SKM-1 (cell line): Measurements from ENCODE around the gene LMTK2.

ENCODE experiments used
- DNase-seq: peaks from one replicate; lab custom pipeline; 2025; ENCODE audit not compliant: unreplicated experiment; lab: John Stamatoyannopoulos, UW

Gene LMTK2

DNA sequence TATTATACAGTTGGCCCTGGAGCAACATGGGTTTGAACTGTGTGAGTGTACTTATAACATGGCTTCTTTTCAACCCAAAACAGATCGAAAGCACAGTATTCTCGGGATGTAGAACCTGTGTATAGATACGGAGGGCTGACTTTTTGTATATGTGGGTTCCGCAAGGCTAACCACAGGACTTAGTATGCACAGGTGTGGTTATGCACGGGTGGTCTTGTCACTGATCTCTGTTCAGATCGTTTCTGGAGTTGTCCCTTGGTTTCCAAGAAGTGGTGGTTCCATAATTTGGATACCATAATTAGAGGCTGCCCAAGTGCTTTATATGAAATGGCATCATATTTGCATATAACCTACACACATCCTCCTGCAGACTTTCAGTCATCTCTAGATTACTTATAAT, 93.7 kb downstream of the LMTK2 start:
- no peak for DNase-seq

DNA sequence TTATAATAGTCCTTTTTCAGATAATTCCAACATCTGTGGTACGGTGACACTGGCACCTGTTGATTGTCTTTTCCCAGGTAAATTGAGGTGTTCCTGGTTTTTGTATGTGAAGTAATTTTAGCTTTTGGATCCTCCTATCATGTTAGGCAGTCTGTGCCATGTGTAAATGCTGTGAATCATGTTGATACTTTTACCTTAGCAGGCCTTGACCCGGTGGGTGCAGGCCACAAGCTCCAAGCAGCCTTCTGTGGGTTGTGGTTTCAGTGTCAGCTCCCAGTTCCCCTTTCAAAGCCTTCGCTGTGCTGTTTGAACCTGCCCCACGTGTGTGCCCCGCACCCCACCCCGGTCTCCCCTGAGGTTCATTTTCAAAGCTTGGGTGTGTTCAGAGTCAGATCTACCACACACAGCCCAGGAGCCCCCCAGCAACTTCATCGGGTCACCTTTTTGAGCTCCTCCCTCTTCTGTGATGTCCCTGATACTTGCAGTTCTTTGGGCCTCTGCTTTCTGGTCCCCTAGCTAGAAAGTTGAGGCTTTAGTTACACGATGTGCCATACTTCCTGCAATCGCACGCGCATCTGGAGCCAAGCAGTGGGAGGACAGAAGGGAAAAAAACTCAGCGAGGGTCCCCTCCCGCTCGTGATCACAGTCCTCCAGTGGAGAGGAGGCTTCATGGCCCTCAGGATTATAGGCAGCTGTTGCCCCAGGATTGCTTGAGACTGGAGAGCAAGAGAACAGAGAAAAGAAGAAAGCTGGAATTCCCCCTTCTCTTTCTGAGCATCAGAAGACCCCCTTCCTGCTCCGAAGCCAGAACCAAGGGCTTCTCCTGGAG, 95.9 kb downstream of the LMTK2 start:
- peak; percentile 84 for DNase-seq

GRCh38 chr7:98203261-98203963, 96.8 kb downstream of the LMTK2 start:
- DNase-seq, result no peak

GRCh38 chr7:98203964-98204605, 97.4 kb downstream of the LMTK2 start:
- DNase-seq, result no peak

- no peak for DNase-seq
Measured at GRCh38 chr7:98204670-98205069, 98.0 kb downstream of the LMTK2 start.

- no peak for DNase-seq
Measured at GRCh38 chr7:98205162-98205845, 98.6 kb downstream of the LMTK2 start.

- DNase-seq, result no peak
Measured at GRCh38 chr7:98206451-98207330, 100.0 kb downstream of the LMTK2 start.

- no peak for DNase-seq
Measured at GRCh38 chr7:98209166-98209920, 102.7 kb downstream of the LMTK2 start.

- no peak for DNase-seq
Measured at GRCh38 chr7:98210513-98211220, 104.0 kb downstream of the LMTK2 start.

DNA sequence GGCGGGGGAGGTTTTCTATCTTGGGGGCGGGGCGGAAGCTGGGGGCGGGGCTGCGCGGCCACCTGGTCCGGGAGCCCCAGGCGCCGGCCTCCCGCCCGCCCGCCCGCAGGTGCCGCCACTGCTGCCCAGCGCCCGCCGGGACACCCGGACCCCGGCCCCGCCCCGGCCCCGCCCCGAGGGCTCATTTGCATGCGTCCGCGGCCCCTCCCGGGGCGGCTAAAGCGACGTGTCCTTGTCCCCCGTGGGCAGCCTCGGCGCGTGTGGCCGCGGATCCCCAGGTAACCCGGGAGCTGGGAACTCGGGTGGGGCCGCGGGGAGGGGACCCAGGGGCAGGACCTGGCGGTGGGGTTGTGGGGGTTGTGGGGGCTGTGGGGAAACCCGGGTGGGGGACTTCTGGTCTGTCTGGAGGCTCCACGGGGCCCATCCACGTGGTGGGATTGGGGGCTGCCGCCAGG, 104.6 kb downstream of the LMTK2 start, which contains the start of gene BHLHA15:
TSS of gene BHLHA15 (plus strand) at position 219 of the 455 bp plus-strand sequence. CDS start 871 bp downstream, outside the sequence.
- no peak for DNase-seq

GRCh38 chr7:98211676-98212531, 105.2 kb downstream of the LMTK2 start:
- DNase-seq, result no peak

GRCh38 chr7:98212532-98213041, 105.9 kb downstream of the LMTK2 start:
- no peak for DNase-seq

- no peak for DNase-seq
Measured at GRCh38 chr7:98213296-98213887, 106.7 kb downstream of the LMTK2 start.

DNA sequence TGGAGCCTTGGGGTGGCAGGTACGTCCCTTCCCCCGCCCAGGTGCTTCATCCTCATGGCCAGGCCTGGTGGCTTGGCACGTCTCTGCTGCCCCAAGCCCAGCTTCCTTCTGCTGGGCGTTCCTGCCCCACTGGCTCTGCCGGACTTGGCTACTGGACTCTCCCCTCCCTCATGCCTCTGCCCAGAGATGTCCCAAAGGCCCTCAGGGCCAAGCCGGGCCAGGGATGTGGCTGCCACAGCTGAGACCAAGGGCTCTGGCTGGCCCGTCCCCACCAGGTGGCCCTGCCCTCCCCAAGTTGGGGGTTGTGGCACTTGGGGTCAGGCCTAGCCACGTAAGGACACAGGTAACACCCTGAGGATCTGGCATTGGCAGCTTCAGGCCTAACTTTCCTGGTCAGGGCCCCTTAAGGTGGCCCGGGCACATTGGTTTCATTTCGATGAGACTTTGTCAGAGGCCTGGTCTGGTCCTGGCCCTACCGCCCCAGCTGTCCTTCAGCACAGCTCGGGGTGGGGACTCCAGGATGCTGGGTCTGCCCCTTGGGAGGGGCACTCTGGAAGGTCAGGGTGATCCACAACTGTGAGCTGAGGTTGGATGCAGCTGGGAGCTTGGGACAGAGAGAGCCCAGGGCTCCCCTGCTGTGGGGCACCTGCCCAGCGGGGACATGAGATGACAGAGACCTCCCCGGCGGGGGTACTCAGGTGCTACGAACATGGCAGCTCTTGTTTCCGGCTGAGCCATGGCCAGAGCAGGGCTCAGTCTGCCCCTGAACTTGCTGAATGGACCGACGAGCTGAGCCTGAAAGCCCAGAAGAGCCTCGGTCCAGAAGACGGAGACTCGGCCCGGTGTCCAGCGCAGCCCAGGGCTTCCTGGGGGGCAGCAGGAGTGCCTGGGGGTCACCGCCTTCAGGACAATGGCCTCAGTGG, 107.5 kb downstream of the LMTK2 start:
- DNase-seq, result no peak

- DNase-seq, result no peak
Measured at GRCh38 chr7:98214811-98215321, 108.2 kb downstream of the LMTK2 start.
